ENCODE data around the gene ARL5A.
"Not testable (repeated sequence)": the region's sequence is repeated elsewhere in the genome, so short reads cannot be mapped to it uniquely, and the experiment has no call there.

The ARL5A gene, protein sequence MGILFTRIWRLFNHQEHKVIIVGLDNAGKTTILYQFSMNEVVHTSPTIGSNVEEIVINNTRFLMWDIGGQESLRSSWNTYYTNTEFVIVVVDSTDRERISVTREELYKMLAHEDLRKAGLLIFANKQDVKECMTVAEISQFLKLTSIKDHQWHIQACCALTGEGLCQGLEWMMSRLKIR

DNA sequence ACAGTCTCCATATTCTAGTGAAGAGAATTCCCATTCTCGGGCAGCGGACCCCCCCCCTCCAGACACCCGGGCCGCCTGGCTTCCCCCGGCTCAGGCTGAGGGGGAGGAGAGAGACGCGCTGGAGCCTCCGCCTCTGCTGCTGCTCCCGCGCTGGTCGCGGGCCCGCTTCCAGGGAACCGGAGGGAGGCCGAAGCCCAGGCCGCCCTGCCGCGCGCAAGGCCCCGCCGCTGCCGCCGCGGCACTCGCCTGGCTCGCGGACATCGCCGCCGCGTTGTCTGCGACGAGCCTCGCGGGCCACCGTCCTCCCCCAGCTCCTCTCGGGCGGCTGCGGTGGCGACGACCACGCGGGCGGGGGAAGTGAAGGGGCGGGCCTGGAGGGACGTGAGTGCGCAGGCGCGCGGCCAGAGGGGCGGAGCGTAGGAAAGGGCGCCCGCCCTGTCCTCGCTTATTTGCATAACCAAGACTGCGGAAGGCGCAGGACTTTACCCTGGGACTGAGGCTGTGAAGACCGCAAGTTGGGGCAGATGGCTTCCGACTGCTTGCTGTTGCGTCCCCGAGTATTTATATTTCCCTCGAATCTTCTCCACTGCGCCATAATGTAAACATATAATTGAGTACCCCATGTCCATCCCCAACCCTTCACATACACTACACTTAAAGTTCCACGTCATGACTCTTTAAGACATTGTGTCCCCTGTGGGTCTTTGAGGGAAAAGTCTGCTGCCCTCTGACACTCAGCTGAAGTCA is at the start of gene ARL5A:
ARL5A (minus strand) TSS at position 279 of the 747 bp plus-strand sequence; CDS start at position 34, 245 bp downstream.
- DNase-seq: peak; percentile 80 to 95

GRCh38 chr2:151875631-151876030 is 47.4 kb upstream of the ARL5A start:
- not testable (repeated sequence) for DNase-seq

DNA sequence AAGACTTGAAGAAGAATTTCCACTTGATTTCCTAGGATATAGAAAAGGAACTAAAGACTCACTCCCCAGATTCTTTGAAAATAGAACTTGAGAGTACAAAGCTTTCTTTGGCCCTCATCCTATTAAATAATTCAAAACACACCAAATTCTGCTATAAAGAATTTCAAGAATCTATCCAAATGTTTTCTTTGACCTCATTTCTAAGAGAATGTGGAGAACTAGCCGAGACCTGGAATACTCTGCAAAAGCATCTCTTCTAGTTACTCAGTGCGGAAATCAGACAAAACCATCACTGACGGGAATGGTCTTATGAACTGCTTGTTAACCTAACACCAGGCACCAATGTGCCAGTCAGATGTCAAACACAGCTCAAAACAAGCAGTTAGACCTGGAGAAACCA is 44.2 kb upstream of the ARL5A start:
- no peak for DNase-seq

DNA sequence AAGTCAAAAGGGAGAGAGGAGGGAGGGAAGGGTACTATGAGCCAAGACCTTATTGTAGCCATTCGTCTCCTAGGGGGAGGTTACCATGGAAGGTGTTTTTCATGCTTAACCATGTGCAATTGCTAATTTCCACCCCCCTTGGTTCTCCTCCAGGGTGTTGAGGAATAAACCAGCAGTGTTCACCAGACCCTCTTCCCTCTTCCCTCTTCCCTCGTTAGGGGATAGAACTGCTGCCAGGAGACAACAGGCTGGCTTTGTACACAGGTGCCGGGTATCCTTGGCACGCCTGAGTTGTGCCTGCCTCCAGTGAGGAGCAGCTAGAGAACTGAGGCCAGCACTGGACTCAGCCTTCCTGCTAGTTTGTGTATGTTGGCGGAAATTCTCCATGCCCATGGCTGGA is 41.1 kb upstream of the ARL5A start:
- no peak for DNase-seq

- DNase-seq: no peak
Observed at GRCh38 chr2:151862700-151863099, 34.5 kb upstream of the ARL5A start.

DNA sequence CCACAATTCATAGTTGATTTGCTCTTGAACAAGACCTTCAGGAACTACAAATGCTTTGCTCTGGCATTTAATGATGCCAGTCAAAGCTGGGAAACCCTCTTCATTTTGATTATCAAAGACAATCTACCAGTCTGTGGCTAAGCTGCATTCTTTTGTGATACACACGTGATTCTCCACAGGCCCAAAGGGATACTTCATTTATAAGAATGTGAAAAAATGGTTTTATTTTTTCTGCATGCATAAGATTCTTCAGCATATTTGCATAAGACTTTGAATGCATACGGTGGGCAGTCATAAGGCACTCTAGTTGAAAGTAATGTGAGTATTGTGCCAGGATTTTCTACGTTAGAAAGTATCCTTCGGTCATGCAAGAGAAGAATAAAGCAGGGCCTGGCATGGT is 33.0 kb upstream of the ARL5A start:
- DNase-seq: no peak

DNA sequence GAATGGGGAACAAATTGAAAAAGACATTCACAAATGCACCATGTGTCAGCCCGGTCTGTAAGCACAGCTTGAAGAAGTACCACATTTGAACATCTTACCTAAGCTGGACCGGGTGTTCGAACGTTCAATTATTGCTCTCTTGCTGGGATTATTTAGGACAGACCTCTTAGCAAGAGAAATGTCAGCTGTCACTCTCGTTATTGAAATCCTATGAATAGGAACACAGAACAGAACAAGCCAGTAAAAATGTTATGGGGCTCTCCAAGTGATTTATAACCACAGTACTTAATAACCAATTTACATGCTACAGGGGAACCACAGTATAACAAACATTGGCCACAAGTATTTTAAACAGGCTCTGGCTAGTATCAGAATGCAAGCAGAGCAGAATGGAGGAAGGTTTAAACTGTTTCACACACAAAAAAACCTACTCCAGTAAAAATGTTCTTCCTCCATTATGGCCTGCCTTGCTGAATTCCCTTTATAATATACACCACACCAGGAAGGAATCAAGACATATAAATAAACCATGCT is 32.5 kb upstream of the ARL5A start:
- DNase-seq: no peak

DNA sequence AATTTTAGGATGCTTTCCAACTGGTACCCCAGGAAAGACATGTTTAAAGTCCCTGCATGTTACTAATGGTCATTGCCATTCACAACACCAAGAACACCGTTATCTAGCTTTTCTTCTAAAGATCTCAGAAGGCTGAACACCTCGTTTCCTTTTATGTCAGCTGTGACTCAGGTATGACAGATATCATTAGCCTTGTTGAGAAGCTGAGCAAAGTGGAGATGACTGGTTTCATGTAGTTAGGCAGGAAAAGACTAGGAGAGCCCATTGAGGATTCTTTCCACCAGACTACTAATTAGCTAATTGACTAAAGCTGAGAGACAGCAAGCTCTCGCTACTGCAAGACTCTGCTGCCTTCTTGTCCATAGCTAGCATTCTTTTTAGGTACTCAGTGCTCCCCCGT is 32.0 kb upstream of the ARL5A start:
- no peak for DNase-seq

DNA sequence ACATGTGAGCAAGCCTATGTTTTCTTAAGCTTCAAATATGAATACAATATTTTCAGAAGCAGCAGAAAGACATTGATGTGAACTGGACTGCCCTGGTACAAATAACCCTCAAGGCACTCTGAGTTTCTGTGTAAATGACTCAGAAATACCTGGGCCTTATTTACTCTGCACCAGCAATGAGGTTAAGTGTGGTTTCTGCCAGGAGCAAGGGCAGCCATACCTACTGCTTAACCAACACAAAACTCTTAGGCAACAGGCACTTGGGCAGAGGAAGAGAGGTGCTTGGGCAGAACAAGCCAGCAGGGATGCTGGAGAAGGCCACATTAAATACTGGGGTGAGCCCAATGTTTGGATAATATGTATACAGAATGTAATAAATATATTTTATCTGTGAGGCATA is 29.4 kb upstream of the ARL5A start:
- DNase-seq: no peak

DNA sequence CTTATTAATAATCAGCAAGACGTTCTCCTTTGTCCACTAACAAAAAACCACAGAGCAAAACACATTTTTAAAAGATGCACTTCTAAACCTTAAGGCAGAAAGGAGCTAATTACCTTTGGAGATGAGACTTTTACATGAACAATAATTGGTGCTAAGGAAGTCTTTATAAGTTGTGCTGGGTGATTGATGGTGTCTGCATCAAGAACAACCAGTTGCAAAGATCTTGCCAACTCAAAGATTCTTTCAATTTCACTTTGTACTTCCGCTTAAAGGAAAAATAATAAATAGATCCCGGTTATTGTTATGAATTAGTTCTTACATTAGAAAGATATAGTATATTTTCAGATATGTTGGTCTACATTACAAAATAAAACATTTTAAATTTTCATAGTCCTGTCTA is 26.9 kb upstream of the ARL5A start:
- no peak for DNase-seq

DNA sequence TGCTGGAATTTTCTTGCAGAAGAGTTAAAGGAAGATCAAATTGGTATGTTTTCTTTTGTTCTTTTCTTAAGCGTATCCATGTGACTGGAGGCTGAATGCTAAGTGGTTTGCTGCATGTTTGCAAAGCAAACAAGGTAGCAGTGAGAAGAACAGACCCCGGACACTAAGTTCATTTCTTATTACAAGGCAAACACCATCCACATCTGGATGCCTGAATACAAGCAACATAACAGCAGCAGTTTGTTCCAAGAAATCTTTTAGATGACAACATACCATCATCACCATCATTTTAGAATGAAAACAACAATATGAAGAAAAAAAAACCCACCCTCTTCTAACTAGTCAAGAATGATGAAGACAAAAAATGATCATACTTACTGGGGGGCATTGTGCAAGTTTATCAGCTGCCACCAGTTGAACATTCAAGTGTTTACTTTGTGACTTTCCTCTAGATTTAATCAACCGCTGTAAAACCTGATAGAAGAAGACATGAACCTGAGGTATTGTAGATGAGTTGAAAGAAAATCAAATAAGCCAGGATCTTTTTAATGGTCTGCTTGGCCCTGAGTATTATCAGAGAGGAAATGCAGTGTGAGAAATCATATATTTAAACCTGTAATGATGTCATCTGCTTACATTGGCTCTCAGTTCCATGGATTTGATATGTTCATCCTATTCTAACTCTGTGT is 25.0 kb upstream of the ARL5A start:
- no peak for DNase-seq

- DNase-seq: no peak
Observed at GRCh38 chr2:151852260-151853069, 24.2 kb upstream of the ARL5A start.

DNA sequence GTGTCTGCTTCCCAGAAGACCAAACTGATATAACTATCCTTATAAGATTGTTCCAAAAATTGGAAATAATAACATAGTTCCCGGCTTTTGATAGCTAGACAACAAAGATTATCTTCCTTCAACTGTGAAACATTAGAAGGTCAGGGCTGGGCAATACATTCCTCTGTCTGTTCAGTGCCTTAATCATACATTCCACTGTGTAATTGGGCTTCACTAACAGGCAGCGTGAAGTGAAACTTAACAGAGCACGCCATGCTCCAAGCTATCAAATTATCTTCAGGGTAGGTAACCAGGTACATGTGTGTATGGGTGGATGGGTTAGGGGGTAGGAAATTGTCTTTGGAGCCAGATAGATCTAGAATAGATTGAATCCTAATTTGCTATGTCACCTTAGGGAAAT is 23.5 kb upstream of the ARL5A start:
- DNase-seq: no peak

- no peak for DNase-seq
Observed at GRCh38 chr2:151849413-151850010, 21.3 kb upstream of the ARL5A start.

GRCh38 chr2:151845884-151846283 is 17.7 kb upstream of the ARL5A start:
- no peak for DNase-seq

DNA sequence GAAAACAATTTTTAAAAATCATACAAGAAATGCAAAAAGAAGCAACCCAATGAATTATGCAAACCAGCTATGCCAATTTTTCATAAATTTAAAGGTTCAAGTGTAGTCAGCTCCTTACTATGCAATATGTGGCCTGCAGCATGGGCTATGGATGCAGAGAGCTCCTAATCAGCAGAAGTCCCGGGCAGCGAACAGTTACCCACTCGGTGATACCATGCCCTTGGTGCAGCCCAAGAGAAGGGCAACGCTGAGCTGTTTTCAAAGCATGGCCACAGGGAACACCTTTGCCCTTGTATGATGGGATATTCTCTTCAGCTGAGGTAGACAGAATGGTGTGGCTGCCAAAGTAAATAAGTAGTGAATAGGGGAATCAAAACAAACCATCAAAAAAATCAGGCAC is 17.3 kb upstream of the ARL5A start:
- no peak for DNase-seq

GRCh38 chr2:151844211-151844896 is 16.1 kb upstream of the ARL5A start:
- DNase-seq: no peak

GRCh38 chr2:151843691-151844061 is 15.5 kb upstream of the ARL5A start:
- no peak for DNase-seq

- DNase-seq: no peak
Observed at GRCh38 chr2:151842830-151843690, 14.8 kb upstream of the ARL5A start.

GRCh38 chr2:151841047-151841424 is 12.8 kb upstream of the ARL5A start:
- DNase-seq: no peak
